Measurements from ENCODE around the gene KIF16B. TPM values are rescaled to one million over a fixed set of nuclear protein-coding genes. Genes with fewer than 3 reads are reported as not detected.

Gene KIF16B
- total and polyA plus RNA-seq, 2 of the 13 experiments (the other 11 are each of a cell fraction or from before 2014, with no cell fraction given), result 6.9 to 18.0 TPM

GRCh38 chr20:16378712-16379370 lies 194.4 kb downstream of the KIF16B start (continued):
- TF ChIP-seq ZNF318 (CRISPR knock-in tag; IDR thresholded peaks at IDR 0.05) (no peak), GZF1 (CRISPR knock-in tag; IDR thresholded peaks at IDR 0.05) (no peak), FOXO4 (CRISPR knock-in tag; conservative IDR thresholded peaks at IDR 0.05) (no peak), NFIC (IDR thresholded peaks at IDR 0.05; ENCODE audit: low read length) (no peak), ATF3 (CRISPR knock-in tag; IDR thresholded peaks at IDR 0.05) (no peak), MAX (IDR thresholded peaks at IDR 0.05) (no peak), ZNF430 (CRISPR knock-in tag; IDR thresholded peaks at IDR 0.05) (no peak), HMG20B (CRISPR knock-in tag; conservative IDR thresholded peaks at IDR 0.05) (no peak), RARG (CRISPR knock-in tag; IDR thresholded peaks at IDR 0.05; ENCODE audit: low read depth) (no peak), ZBTB49 (CRISPR knock-in tag; IDR thresholded peaks at IDR 0.05; ENCODE audit: borderline replicate concordance) (no peak)
